HepG2 (cell line): ENCODE measurements around the gene NAT9. TPM values are rescaled to one million over a fixed set of nuclear protein-coding genes. Genes with fewer than 3 reads are reported as not detected.

Experiments
- FOXA3 ChIP-seq: IDR thresholded peaks from 2 replicates; pipeline ENCODE4 v1.6.1; 2016; ENCODE audit warnings: missing genetic modification reagents, missing compliant biosample characterization
- MTF2 ChIP-seq: sonication (generic); formaldehyde crosslinking; IDR thresholded peaks from 2 replicates; pipeline ENCODE4 v1.5.0; 2020; ENCODE audit warnings: missing genetic modification reagents, borderline replicate concordance
- REST ChIP-seq, 2 experiments: IDR thresholded peaks; 2 replicates each; pipeline ENCODE4 v1.6.1; 2011 to 2012; ENCODE audit warnings: low read length in 2 of 2, borderline replicate concordance in 1 of 2, low read depth in 1 of 2, mild to moderate bottlenecking in 1 of 2, moderate library complexity in 1 of 2
- RFXAP ChIP-seq: sonication (generic); formaldehyde crosslinking; IDR thresholded peaks from 2 replicates; pipeline ENCODE4 v1.4.0; 2020; ENCODE audit warnings: missing genetic modification reagents, borderline replicate concordance
- SATB2 ChIP-seq: sonication (generic); formaldehyde crosslinking; IDR thresholded peaks from 2 replicates; pipeline ENCODE4 v1.5.0; 2020; ENCODE audit warnings: missing genetic modification reagents
- ZBTB39 ChIP-seq: sonication (generic); formaldehyde crosslinking; IDR thresholded peaks from 2 replicates; pipeline ENCODE4 v1.5.0; 2020; ENCODE audit warnings: missing genetic modification reagents
- ZNF20 ChIP-seq: sonication (generic); formaldehyde crosslinking; IDR thresholded peaks from 2 replicates; pipeline ENCODE4 v1.4.0; 2020; ENCODE audit warnings: mild to moderate bottlenecking, moderate library complexity, missing genetic modification reagents
- ZNF292 ChIP-seq: sonication (generic); formaldehyde crosslinking; IDR thresholded peaks from 2 replicates; pipeline ENCODE4 v1.8.1; 2022; ENCODE audit warnings: mild to moderate bottlenecking, low read depth, missing genetic modification reagents, borderline replicate concordance
- ZNF367 ChIP-seq: sonication (generic); formaldehyde crosslinking; IDR thresholded peaks from 2 replicates; pipeline ENCODE4 v1.4.0; 2020; ENCODE audit warnings: missing genetic modification reagents, borderline replicate concordance
- ZNF574 ChIP-seq: sonication (generic); formaldehyde crosslinking; IDR thresholded peaks from 2 replicates; pipeline ENCODE4 v1.4.0; 2020; ENCODE audit warnings: missing genetic modification reagents
- ZNF577 ChIP-seq: sonication (generic); formaldehyde crosslinking; IDR thresholded peaks from 2 replicates; pipeline ENCODE4 v1.4.0; 2020; ENCODE audit warnings: mild to moderate bottlenecking, low read depth, missing genetic modification reagents, borderline replicate concordance
- ZNF687 ChIP-seq: sonication (generic); formaldehyde crosslinking; IDR thresholded peaks from 2 replicates; pipeline ENCODE4 v1.5.1; 2020; ENCODE audit warnings: mild to moderate bottlenecking, missing genetic modification reagents, moderate library complexity
- ZNF782 ChIP-seq: sonication (generic); formaldehyde crosslinking; IDR thresholded peaks from 2 replicates; pipeline ENCODE4 v1.4.0; 2020; ENCODE audit warnings: missing genetic modification reagents, mild to moderate bottlenecking, borderline replicate concordance
- ZNF879 ChIP-seq: sonication (generic); formaldehyde crosslinking; IDR thresholded peaks from 2 replicates; pipeline ENCODE4 v1.8.1; 2023; ENCODE audit warnings: missing genetic modification reagents
- polyA plus RNA-seq, 8 experiments: library from polyadenylated mRNA; depleted of rRNA in 3 of 8; stranded (reverse) in 7 of 8; unstranded in 1 of 8; fragments of >200 nt; fragmentation: Illumina TruSeq in 4 of 8; extraction: Trizol in 4 of 8; gene quantifications; 2 replicates each; pipeline versions ENCODE4 v1.2.1 to v1.2.3, GENCODE V29; 2011 to 2016; ENCODE audit warnings: low read depth in 4 of 8, missing spikeins in 1 of 8, mixed read lengths in 1 of 8; ENCODE audit not compliant: insufficient read depth in 1 of 8
- total RNA-seq, 5 experiments: library from RNA; depleted of rRNA; stranded (reverse); fragments of >200 nt; fragmentation: Illumina TruSeq; extraction: Trizol; gene quantifications; 2 replicates each; pipeline ENCODE4 v1.2.3, GENCODE V29; 2016; ENCODE audit warnings: low read depth in 1 of 5

NAT9 gene
- total and polyA plus RNA-seq, 2 of the 13 experiments (the other 11 are each of a cell fraction or from before 2014, with no cell fraction given): 39.7 to 44.2 TPM

GRCh38 chr17:74760404-74761105 lies 15.6 kb downstream of the NAT9 start (continued):
- TF ChIP-seq REST (IDR thresholded peaks at IDR 0.05; ENCODE audit: borderline replicate concordance in 1 of 2, low read depth in 1 of 2, low read length in 2 of 2) (peak; percentile 26 to 84), ZNF20 (CRISPR knock-in tag) (no peak), ZNF574 (CRISPR knock-in tag) (no peak), ZNF687 (CRISPR knock-in tag) (peak; percentile 66), ZNF879 (no peak), ZNF367 (no peak), ZNF782 (no peak), FOXA3 (CRISPR knock-in tag) (no peak), ZNF292 (no peak), ZNF577 (CRISPR knock-in tag) (no peak), ZBTB39 (CRISPR knock-in tag) (no peak), RFXAP (no peak), SATB2 (CRISPR knock-in tag) (no peak), MTF2 (CRISPR knock-in tag) (no peak)
